ENCODE measurements around the gene TACR2.

Gene TACR2

DNA sequence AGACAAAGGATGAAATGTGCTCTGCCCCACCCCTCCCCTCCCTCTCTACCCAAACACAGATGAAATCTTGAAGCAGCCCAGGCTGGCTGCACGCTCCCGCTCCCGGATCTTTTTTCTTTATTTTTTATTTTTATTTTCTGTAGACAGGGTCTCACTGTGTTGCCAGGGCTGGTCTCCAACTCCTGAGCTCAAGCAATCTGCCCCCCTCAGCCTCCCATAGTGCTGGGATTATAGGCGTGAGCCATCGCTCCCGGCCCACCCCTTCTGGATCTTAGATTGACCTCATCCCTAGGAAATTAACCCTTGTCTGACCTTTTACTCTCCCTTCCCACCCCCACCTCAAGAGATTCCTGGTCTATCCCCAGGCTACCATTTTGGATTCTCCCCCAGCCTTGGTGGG, 14.3 kb downstream of the TACR2 start:
- DNase-seq (ENCODE audit: low spot score) = no peak

DNA sequence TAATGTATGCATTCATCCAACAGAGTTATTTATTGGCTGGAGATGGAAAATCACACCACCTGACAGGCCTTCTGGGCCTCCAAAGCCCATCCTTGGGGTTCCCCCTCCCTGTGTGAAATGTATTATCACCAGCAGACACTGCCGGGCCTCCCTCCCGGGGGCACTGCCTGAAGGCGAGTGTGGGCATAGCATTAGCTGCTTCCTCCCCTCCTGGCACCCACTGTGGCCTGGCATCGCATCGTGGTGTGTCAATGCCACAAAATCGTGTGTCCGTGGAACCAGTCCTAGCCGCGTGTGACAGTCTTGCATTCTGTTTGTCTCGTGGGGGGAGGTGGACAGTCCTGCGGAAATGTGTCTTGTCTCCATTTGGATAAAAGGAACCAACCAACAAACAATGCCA, 15.3 kb downstream of the TACR2 start:
- DNase-seq (ENCODE audit: low spot score) = no peak

DNA sequence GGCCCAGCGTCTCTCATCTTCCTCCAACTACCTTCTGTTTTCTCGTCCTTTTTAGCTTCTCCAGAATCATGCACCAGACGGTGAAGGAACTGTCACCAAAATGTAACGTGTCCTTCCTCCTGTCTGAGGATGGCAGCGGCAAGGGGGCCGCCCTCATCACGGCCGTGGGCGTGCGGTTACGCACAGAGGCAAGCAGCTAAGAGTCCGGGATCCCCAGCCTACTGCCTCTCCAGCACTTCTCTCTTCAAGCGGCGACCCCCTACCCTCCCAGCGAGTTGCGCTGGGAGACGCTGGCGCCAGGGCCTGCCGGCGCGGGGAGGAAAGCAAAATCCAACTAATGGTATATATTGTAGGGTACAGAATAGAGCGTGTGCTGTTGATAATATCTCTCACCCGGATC, 15.8 kb downstream of the TACR2 start:
- DNase-seq (ENCODE audit: low spot score) = no peak

DNA sequence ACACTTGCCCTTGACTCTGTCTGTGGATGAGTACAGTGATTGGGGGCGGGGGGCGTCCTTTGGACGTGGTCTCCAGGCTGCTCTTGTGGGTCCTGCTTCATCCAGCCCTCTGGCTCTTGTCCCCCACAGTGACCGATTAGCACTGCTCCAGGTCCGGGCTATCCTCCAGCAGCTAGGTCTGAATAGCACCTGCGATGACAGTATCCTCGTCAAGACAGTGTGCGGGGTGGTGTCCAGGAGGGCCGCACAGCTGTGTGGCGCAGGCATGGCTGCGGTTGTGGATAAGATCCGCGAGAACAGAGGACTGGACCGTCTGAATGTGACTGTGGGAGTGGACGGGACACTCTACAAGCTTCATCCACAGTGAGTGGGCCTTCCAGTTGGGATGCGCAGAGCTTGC, 18.3 kb downstream of the TACR2 start:
- no peak for DNase-seq (ENCODE audit: low spot score)

DNA sequence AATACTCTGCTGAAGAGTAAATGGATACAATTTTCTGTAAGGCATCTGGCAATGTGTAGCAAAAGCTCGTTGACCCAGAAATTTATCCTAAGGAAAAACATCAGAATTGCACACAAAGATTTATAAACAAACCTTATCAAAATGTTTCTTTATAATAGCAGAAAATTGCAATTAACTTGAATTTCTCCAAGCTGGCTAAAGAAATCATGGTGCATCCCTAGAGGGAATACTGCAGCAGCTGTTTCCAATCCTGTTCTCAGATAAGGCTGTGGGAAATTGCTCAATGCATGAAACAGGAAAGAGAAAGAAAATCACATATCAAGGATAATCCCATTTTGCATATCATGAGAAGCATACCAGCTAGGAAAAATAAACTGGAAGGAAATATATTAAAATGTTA, 18.7 kb downstream of the TACR2 start:
- no peak for DNase-seq (ENCODE audit: low spot score)

DNA sequence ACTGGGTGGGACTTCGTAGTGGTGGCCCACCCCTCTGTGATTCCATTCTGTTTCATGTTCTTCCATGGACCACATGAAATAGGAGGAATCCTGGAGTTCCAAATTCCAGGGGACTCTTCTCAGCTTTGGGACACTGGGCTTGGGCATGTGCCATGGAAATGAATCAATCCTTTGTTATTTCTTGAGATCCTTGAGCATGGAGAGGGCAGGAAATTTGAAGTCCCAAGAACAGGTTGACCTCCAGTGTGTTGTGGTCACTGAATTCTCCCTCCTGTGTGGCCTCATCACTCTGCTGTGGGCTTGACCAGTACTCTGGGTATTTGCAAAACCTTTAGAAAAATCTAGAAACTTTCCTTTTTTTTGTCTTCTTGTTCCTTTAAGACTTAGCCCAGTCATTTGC, 22.7 kb downstream of the TACR2 start:
- DNase-seq (ENCODE audit: low spot score) = no peak

DNA sequence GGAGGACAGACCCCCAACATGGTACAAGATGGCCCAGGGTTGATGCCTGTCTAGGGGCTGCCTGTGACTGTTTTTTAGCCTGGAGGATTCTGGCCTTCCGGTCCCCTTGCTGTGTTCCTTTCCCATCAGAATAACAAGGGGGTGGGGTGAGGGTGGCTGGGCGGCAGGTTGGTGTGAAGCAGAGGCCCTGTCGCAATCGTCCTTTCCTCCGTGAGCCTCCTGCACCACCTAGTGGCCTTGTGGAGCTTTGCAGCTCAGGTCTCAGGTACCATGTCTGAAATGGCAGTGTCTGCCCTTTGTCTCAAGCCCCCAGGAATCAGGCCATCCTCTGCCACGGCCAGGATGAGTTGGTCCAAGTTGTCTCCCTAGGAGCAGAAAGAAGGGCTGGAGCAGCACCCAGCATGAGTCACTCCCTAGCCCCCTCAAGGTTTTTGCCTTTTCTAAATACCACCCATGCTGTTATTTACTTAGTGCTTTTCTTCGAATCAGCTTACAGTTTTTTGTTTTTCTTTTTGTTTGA, 24.2 kb downstream of the TACR2 start:
- peak; percentile 81 for DNase-seq (ENCODE audit: low spot score)

DNA sequence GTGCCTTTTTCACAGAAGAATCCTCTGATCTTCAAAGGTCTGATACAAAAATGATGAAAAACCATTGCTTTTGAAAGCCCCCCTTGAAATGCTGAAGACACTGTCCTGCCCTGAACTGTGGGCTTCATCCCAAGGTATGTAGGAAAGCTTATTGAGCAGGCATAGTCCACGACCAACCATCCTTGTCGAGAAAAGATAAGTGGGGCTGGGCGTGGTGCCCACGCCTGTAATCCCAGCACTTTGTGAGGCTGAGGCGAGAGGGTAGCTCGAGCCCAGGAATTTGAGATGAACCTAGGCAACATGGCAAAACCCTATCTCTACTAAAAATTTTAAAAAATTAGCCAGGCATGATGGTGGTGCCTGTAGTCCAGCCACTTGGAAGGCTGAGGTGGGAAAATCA, 25.6 kb downstream of the TACR2 start:
- DNase-seq (ENCODE audit: low spot score) = no peak

DNA sequence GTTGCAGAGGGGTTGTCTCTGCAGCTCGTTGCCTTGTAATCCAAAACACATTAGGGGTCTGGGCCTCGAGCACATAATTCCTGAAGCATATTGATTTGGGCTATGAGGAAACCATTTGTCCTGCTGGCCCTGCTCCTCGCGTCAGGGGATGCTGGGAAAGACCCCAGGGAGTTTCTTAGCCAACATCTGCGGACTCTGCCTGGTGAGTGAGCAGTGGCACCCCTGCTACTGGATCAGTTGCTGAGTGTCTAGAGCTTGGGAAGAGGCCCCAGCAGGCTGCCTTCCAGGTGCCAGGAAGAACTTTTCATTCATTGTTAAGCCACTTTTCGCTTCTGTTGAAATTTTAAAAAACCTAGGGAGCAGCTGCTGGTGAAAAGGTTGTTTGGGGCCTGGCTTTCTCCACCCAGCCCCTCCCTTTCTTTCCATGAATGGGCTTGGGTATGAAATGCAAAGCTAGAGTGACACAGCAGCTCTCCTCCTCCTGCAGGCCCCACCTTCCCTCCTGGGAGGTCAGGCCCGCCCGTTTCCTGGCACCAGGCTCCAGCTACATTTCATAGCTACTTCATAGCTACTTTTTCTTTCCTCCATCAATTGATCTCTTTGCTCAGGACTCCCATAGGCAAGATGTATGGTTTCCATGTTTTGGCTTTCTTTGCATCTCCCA, 26.8 kb downstream of the TACR2 start:
- DNase-seq (ENCODE audit: low spot score) = no peak

DNA sequence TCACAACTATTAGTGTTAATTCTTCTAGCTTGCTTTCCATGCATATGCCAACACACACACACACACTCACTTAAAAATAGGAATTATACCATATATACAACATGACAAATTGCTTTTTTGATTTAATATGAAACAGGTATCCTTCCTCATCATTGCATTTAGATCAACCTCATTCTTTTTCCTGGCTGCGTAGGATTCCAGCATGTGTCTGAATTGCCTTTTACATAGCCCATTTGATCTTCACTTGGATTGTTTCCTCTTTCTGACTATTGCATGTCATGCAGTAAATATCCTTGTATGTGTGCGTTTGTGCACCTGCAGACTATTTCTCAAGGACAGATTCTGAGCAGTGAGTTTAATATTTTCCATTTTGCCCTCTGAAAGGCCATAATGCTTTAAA, 28.2 kb downstream of the TACR2 start:
- DNase-seq (ENCODE audit: low spot score) = no peak

DNA sequence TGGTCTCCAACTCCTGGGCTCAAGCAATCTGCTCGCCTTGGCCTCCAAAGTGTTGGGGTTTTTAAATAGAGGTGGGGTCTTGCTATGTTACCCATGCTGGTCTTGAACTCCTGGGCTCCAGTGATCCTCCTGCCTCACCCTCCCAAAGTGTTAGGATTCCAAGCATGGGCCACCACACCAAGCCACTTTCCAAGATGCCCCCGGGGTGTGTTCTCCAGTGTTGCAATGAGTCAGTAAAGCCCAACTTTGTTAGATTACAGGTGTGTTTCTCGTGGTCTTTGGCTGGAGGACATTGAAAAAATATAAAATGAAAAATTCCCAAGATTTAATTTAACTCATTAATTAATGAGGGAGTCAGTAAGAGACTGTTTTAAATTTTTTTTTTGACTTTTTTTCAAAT, 29.2 kb downstream of the TACR2 start:
- DNase-seq (ENCODE audit: low spot score) = no peak

DNA sequence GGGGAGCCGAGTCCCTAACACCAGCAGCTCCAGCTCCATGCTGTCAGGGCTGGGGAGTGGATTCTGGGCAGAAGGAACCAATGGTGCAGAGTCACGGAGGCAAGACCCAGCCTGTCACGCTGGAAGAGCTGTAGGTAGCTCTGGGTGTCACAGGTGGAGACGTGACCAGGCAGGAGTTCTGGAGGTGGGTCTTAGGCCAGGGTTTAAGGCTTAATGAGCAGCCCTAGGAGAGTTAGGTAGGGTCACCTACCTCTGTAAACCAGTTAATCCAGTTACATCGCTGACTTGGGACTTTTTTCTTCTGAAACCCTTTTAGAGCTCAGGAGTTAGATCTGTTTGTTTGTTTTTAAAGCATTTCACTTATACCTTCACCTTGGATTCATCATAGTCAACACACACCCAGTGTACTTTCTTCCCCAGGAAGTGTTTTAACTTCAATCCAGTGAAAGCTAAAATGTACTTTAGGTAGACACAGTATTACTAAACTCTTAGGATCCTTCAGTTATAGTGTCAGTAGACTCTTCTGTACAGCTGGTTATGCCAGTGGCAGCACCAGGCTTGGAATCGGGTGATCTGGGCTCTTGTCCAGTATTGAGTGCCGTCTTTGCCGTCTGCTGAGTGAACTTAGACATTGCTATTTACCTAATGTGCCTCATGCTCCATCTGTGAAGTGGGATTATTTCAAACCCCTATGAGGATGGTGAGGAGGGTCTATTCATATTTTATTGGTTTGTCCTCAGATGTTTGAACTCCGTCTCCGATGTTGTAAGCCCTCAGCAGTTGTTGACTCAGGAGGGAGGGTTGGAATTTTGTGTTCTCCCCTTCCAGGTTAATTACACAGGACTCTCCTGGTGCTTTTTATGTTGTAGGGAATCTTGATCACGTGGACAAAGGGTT, 31.0 kb downstream of the TACR2 start:
- DNase-seq (ENCODE audit: low spot score) = no peak

DNA sequence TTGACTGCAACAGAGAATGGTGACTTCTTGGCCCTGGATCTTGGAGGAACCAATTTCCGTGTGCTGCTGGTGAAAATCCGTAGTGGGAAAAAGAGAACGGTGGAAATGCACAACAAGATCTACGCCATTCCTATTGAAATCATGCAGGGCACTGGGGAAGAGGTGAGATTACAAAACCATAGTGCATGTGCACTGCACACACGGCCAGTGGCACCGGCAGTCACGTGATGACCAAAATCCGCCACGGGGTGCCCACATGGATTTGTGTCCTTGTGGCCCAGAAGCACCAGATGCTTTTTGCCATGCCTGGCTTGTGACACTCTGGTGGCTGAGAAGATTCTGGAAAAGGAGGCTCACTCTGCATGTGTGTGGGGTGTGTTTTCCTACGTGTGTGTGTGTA, 32.4 kb downstream of the TACR2 start:
- DNase-seq (ENCODE audit: low spot score) = no peak

DNA sequence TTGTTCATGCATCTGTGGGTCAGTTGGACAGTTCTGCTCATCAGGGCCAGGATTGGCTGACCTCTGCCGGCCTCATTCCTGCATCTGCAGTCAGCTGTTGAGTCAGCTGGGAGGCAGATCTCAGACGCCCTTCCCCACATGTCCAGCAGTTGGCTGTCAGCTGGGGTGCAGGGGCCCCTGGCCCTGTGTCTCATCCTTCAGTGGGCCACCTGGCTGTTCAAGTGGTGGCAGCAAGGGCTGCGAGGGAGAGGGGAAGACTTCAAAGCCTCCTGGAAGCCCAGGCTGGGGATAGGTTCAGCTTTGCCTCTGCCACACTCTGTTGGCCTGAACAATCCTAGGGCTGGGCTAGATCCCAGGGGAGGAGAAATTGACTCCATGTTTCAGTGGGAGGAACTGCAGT, 33.2 kb downstream of the TACR2 start:
- no peak for DNase-seq (ENCODE audit: low spot score)

DNA sequence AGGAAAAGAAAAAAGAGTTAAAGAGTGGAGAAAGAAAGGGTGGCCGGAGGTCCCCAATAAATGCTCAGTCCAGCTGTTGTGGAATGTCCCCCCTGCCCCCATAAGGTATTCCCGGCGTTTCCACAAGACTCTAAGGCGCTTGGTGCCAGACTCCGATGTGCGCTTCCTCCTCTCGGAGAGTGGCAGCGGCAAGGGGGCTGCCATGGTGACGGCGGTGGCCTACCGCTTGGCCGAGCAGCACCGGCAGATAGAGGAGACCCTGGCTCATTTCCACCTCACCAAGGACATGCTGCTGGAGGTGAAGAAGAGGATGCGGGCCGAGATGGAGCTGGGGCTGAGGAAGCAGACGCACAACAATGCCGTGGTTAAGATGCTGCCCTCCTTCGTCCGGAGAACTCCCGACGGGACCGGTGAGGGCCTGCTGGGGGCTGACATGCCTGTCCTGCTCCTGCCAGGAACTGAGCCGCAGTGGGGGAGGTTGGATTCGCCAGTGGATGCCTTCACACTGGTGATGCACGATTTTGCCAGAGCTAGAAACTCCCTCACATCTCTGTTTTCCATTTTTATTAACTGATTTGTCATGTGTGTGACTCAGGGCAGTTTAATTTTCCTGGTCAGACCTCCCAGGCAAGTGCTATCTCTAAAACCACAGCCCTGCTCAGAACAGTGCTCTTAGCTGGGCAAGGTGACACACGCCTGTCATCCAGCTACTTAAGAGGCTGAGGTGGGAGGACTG, 34.2 kb downstream of the TACR2 start:
- no peak for DNase-seq (ENCODE audit: low spot score)

DNA sequence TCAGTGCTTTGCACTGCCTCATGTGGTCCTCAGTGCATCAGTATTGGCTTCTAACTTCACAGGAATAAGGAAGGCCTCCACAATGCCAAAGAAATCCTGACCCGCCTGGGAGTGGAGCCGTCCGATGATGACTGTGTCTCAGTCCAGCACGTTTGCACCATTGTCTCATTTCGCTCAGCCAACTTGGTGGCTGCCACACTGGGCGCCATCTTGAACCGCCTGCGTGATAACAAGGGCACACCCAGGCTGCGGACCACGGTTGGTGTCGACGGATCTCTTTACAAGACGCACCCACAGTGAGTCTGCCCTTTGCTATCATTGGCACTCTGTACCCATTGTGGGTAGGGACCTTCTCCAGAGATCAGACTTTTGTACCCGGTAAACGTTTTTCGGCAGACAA, 36.9 kb downstream of the TACR2 start:
- no peak for DNase-seq (ENCODE audit: low spot score)

DNA sequence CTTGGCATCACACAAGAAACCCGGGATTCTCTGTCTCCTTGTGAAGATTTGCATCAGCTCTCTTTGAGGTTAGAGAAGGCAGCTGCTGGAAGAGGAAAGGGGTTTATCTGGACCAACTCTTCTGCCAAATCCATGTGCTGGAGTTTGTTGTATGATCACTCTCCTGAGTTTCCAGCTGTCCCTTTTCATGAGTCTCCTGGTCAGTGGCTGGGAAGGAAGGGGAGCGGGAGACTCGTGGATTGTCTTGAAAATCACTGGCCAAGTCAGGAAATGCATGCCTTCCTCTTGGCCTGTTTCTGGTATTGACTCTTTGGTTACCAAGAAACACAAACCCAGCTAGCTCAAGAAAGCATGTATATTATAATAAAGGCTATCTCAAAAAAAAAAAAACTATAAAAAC, 38.8 kb downstream of the TACR2 start:
- no peak for DNase-seq (ENCODE audit: low spot score)

DNA sequence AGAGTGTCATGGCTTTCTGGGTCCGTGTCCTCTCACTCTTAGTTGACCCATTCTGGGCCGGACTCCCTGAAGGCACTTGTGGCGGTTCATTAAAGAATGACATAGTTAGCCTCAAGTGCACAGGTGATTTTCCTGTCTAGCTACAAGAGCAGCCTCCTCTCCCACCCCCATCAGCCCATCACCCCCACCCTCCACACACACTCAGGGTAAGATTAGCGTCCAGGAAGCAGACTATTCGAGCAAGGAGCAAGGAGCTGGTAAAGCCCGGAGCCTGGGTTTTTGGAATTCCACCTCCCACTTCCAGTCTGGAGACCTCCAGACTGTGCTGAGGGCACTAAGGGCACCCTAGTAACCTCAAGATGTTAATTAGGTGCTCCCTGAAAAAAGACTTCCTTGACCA, 39.5 kb downstream of the TACR2 start:
- no peak for DNase-seq (ENCODE audit: low spot score)

DNA sequence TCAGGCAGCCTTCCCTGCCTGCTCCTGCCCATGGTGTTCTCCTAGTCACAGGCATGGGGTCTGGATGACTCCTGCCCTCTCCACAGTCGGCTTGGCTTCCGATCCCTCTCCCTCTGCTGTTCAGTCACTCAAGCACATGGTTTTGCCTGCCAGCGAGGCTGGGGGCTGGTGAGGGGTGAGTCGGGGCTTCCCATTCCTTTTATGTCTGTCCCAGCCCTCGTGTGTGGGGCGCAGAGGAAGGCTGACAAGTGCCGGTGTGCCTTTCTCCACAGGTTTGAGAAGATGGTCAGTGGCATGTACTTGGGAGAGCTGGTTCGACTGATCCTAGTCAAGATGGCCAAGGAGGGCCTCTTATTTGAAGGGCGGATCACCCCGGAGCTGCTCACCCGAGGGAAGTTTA, 40.1 kb downstream of the TACR2 start:
- no peak for DNase-seq (ENCODE audit: low spot score)

DNA sequence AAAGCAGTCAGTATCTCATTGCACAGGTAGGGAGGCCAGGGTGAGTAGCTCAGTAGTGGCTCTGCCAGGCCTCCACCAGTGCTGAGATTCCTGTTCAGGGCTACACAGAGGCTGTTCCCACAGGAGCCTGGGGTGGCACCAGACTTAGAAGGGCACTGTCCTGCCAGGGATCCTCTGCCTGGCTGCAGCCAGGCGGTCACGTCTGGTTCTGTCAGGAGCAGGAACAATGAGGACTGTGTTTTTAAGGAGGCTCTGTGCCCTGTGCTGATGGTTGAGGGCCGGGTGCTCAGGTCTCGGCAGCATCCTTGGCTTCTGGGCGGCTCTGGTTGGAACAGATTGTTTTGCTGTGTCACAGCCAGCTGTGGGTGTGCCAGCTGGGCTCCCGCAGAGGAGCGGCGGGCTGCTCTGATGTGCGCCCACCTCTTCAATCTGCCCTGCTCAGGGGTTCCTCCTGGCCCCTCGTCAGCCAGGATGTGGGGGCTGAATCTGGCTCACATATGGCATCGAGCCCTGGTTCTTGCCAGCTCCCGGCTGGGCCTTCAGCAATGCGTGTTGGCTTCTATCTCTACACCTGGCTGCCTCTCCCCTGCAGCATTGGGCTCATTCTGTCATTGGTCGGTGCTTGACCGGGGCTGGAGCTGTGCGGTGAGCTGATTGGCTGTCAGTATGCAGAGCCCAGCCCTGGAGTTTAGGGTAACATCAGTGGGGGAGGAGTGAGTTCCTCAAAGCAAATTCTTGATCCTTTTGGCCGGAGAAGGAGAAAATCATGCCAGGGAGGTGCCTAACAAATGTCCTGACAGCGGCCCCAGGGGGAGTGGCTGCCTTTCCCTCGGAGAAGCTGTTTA, 41.2 kb downstream of the TACR2 start:
- peak; percentile 48 for DNase-seq (ENCODE audit: low spot score)

DNA sequence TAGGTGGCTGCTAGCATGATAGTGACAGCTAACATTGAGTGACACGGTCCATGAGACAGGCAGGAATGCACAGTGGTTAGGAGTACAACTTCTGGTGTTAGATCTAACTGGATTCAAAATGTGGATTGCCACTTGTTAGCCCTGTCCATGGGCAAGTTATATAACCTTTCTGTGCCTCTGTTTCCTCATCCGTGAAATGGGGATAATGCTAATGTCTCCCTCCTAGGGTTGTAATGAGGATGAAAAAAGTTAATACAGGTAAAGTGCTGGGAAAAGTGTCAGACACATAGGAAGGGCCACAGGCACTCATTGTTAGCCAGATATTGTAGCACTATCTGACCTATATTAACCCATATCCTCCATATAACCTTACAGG, 41.8 kb downstream of the TACR2 start:
- DNase-seq (ENCODE audit: low spot score) = no peak

DNA sequence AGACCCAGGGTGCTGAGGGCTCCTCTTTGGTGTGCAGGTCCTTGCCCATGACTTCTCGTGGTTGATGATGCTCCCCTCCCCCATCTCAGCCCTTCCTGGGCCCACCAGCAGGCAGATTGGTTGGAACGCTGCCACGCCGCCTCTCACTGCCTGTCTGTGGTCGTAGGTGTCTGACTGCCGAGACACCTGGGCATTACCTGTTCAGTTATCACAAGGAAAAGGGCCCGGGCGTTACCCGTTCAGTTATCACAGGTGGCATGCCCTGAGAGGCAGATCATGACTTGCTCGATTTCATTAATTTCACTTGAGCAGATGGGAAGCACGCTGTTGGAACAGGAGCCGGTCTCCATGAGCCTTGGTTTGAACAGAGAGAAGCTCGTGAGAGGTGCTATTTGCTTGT, 42.5 kb downstream of the TACR2 start:
- DNase-seq (ENCODE audit: low spot score) = no peak

Measured in D341Med (cell line).